Measurements from ENCODE around the gene STARD3. TPM values are rescaled to one million over a fixed set of nuclear protein-coding genes. Genes with fewer than 3 reads are reported as not detected.

The STARD3 gene
- total and polyA plus RNA-seq, 9 of the 15 experiments (the other 6 are each of a cell fraction or from before 2014, with no cell fraction given), result 0.63 to 87.0 (median 46.0) TPM

DNA sequence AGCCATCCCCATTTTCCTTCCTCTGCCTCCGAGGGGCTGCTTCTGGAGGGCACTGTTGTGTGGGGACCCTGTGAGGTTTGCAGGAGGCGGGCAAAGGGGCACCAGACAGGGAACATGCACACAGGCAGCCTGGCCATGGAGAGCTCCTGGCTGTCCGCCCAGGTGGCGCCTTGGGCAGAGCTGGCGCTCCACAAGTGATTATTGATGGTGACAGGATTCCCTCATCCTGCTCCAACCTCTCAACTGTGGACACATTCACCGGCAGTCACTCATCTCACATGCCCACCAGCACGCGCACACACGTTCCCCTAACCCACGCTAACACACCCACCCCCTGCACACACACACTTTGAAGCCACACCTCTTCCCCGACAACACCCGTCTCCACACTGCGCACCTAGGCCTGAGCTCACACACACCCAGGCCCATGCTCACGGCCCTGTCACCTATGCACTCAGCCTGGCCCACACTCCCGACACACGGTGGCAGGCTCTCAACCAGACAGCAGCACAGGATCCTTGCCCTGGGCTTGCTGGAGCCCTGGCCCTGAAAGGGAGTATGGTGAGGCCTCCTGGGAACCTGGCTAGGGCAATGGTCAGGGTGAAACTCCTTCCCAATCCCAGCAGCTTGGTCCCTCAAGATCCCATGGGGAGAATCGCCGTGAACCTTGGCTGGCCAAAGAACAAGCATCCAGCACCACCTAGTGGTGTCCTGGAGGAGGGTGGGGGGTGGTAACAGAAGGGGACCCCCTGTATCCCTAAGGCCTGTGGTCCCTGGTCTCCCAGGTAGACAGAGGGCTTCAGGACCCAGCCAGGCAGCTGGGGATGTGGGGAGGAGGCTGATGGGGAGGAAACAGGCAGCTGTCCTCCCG, 34.9 kb downstream of the STARD3 start:
- BruUV-seq (replicated peaks), result no TSS peak
- intact Hi-C loops (cut with micrococcal nuclease), result loop anchor here (1.0 to 5.0 kb wide), 2 partner anchors 50 to 80 kb away; no protein-coding TSS in a partner anchor
- in situ Hi-C loops (cut with MboI), result loop anchor here (5.0 kb wide), 1 partner anchor 50 kb away; no protein-coding TSS in a partner anchor
- Histone ChIP-seq H2AFZ (ENCODE audit: low read depth, low read length) (peak overlapping the region; percentile 43; the same call in 1 of the 2 replicates), H3K4me1 (replicated peaks in 1 of 2; ENCODE audit: control insufficient read depth in 2 of 2, insufficient read depth in 2 of 2, low read length in 2 of 2) (peaks cover 38 to 92% of the 10 kb centered on the region in 2 experiments), H3K79me2 (ENCODE audit: control insufficient read depth, insufficient read depth, low read length) (peaks cover 13% of the 10 kb centered on the region; the same call in 2 of the 3 replicates), H3K4me3 (no peak overlapping the region), H3K9me1 (ENCODE audit: control insufficient read depth, insufficient read depth, low read length) (no peaks in the 10 kb centered on the region), H3K9ac (ENCODE audit: insufficient read depth in 1 of 2, low read depth in 2 of 2, low read length in 2 of 2) (peak overlapping the region in 1 of 2 experiments; percentile 88; a peak in 2 of 4 replicates), H4K20me1 (replicated peaks; ENCODE audit: control insufficient read depth, insufficient read depth, low read length) (no peaks in the 10 kb centered on the region; the same call in 1 of the 2 replicates), H3K36me3 (ENCODE audit: control insufficient read depth, insufficient read depth, low read length) (peaks cover 7% of the 10 kb centered on the region; the same call in 2 of the 3 replicates), H3K9me3 (replicated peaks; ENCODE audit: control insufficient read depth, insufficient read depth, low read depth, low read length) (no peaks in the 10 kb centered on the region), H3K27ac (ENCODE audit: extremely low read depth, low read depth, low read length) (no peak overlapping the region), H3K27me3 (ENCODE audit: control insufficient read depth in 2 of 2, insufficient read depth in 2 of 2, low read length in 2 of 2) (no peaks in the 10 kb centered on the region), H3K4me2 (ENCODE audit: insufficient read depth, low read length) (peak overlapping the region; percentile 26)
- ATAC-seq (peak; percentile 39), FAIRE-seq (peak; percentile 87), DNase-seq (ENCODE audit: extremely low read depth in 1 of 4, low spot score in 3 of 4) (peak; percentile 59 to 78 (median 67))
- WGBS (ENCODE audit: insufficient coverage, low coverage, missing lambda C conversion rate), result 67% methylated on average over 19 of the region's 19 CpGs
- ChIA-PET CTCF (ENCODE audit: low intra/inter-chr PET ratio) (interaction anchor here (0.7 to 8.3 kb wide), 4 partner anchors 50 to 124 kb away, joined by 3 to 131 read pairs (median 4); no protein-coding TSS in a partner anchor), POLR2A (interaction anchor here (0.6 to 3.4 kb wide), 11 partner anchors 9 to 435 kb away, joined by 3 to 16 read pairs (median 4); partner anchors contain the start of gene PGAP3)
- TF ChIP-seq, protein P1, sequence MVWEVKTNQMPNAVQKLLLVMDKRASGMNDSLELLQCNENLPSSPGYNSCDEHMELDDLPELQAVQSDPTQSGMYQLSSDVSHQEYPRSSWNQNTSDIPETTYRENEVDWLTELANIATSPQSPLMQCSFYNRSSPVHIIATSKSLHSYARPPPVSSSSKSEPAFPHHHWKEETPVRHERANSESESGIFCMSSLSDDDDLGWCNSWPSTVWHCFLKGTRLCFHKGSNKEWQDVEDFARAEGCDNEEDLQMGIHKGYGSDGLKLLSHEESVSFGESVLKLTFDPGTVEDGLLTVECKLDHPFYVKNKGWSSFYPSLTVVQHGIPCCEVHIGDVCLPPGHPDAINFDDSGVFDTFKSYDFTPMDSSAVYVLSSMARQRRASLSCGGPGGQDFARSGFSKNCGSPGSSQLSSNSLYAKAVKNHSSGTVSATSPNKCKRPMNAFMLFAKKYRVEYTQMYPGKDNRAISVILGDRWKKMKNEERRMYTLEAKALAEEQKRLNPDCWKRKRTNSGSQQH (CRISPR knock-in tag; IDR thresholded peaks at IDR 0.05), result 0 out of 2 replicates have a peak, but pooled peaks have one; percentile 29
- peak; percentile 22; the same call in 1 of the 2 replicates for TF ChIP-seq RB1 (IDR thresholded peaks at IDR 0.05; ENCODE audit: low read depth)
- no peak for TF ChIP-seq ZC3H4 (CRISPR knock-in tag; IDR thresholded peaks at IDR 0.05; ENCODE audit: borderline replicate concordance)
- TF ChIP-seq RBFOX2 (IDR thresholded peaks at IDR 0.05; ENCODE audit: low read depth, low read length), result peak; percentile 22; the same call in 1 of the 2 replicates
- TF ChIP-seq NFE2 (IDR thresholded peaks at IDR 0.05; ENCODE audit: low read depth), result no peak
- TF ChIP-seq CTBP1 (IDR thresholded peaks at IDR 0.05; ENCODE audit: borderline replicate concordance), result 0 out of 2 replicates have a peak, but pooled peaks have one; percentile 39
- TF ChIP-seq MECOM (CRISPR knock-in tag; IDR thresholded peaks at IDR 0.05), result no peak
- TF ChIP-seq POLR3G (IDR thresholded peaks at IDR 0.05; ENCODE audit: extremely low read depth, insufficient read length, insufficient replicate concordance), result no peak
- TF ChIP-seq SMARCA5 (IDR thresholded peaks at IDR 0.05), result 0 out of 2 replicates have a peak, but pooled peaks have one; percentile 53
- peak; percentile 81 for TF ChIP-seq SMC3 (conservative IDR thresholded peaks at IDR 0.05; ENCODE audit: insufficient read depth, low read depth, low read length)
- TF ChIP-seq ELF2 (CRISPR knock-in tag; IDR thresholded peaks at IDR 0.05), result no peak
- no peak for TF ChIP-seq YBX1 (IDR thresholded peaks at IDR 0.05)
- TF ChIP-seq EWSR1 (IDR thresholded peaks at IDR 0.05; ENCODE audit: borderline replicate concordance, low read depth, partially characterized antibody), result no peak
- TF ChIP-seq CC2D1A (IDR thresholded peaks at IDR 0.05), result peak; percentile 69
- TF ChIP-seq ZNF217 (CRISPR knock-in tag; IDR thresholded peaks at IDR 0.05), result no peak
- TF ChIP-seq, protein P2, sequence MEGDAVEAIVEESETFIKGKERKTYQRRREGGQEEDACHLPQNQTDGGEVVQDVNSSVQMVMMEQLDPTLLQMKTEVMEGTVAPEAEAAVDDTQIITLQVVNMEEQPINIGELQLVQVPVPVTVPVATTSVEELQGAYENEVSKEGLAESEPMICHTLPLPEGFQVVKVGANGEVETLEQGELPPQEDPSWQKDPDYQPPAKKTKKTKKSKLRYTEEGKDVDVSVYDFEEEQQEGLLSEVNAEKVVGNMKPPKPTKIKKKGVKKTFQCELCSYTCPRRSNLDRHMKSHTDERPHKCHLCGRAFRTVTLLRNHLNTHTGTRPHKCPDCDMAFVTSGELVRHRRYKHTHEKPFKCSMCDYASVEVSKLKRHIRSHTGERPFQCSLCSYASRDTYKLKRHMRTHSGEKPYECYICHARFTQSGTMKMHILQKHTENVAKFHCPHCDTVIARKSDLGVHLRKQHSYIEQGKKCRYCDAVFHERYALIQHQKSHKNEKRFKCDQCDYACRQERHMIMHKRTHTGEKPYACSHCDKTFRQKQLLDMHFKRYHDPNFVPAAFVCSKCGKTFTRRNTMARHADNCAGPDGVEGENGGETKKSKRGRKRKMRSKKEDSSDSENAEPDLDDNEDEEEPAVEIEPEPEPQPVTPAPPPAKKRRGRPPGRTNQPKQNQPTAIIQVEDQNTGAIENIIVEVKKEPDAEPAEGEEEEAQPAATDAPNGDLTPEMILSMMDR (IDR thresholded peaks at IDR 0.05 in 2 of 3, conservative IDR thresholded peaks at IDR 0.05 in 1 of 3; ENCODE audit: insufficient read depth in 2 of 3, low read depth in 1 of 3, low read length in 3 of 3), result peak; percentile 85 to 91 (median 85)
- peak; percentile 50; the same call in 1 of the 2 replicates for TF ChIP-seq SUPT5H (IDR thresholded peaks at IDR 0.05)
- TF ChIP-seq NFIC (IDR thresholded peaks at IDR 0.05), result 0 out of 2 replicates have a peak, but pooled peaks have one; percentile 10
- no peak for TF ChIP-seq TEAD4 (IDR thresholded peaks at IDR 0.05; ENCODE audit: low read length)
- TF ChIP-seq TEAD4 (CRISPR knock-in tag; IDR thresholded peaks at IDR 0.05; ENCODE audit: borderline replicate concordance), result no peak
